ENCODE results near the gene RIMS3.

GRCh38 chr1:40703316-40703715 is 37.8 kb upstream of the RIMS3 start:
- no peak for TF ChIP-seq CTCF (IDR thresholded peaks at IDR 0.05; ENCODE audit: insufficient read depth, low read length, poor library complexity, severe bottlenecking)
- no peak for TF ChIP-seq EZH2phosphoT487 (conservative IDR thresholded peaks at IDR 0.05; ENCODE audit: low read length)
